Calu3 (cell line): ENCODE data around the gene UQCR10. TPM values are rescaled to one million over a fixed set of nuclear protein-coding genes. Genes with fewer than 3 reads are reported as not detected.

Source experiments
- BruUV-seq: library from RNA; stranded (reverse); fragments of 400-500 nt; replicated peaks from 2 replicates; lab custom pipeline; 2021; lab: Mats Ljungman, UMichigan
- CTCF ChIA-PET: fragments of 300-600 bp; sonication (Branson Sonifier 250); formaldehyde crosslinking; loops from one replicate; lab custom pipeline; 2022; ENCODE audit warnings: antibody characterized with exemption; lab: Charles Lee
- DNase-seq: peaks from one replicate; pipeline ENCODE4 v3.0.0; 2022
- H3K27ac Mint-ChIP-seq: one replicate; pipeline ENCODE4 v1.8.0; 2022; ENCODE audit warnings: mixed read lengths; ENCODE audit not compliant: unreplicated experiment
- H3K27me3 Mint-ChIP-seq: one replicate; pipeline ENCODE4 v1.8.0; 2022; ENCODE audit warnings: mixed read lengths; ENCODE audit not compliant: unreplicated experiment
- H3K36me3 Mint-ChIP-seq: one replicate; pipeline ENCODE4 v1.8.0; 2022; ENCODE audit warnings: mild to moderate bottlenecking, moderate library complexity, mixed read lengths; ENCODE audit not compliant: insufficient read depth, unreplicated experiment
- H3K4me1 Mint-ChIP-seq: one replicate; pipeline ENCODE4 v1.8.0; 2022; ENCODE audit warnings: mild to moderate bottlenecking, low read depth, mixed read lengths; ENCODE audit not compliant: unreplicated experiment
- H3K4me3 Mint-ChIP-seq: one replicate; pipeline ENCODE4 v1.8.0; 2022; ENCODE audit warnings: mild to moderate bottlenecking, low read depth, moderate library complexity, mixed read lengths; ENCODE audit not compliant: unreplicated experiment
- H3K9me3 Mint-ChIP-seq: one replicate; pipeline ENCODE4 v1.8.0; 2022; ENCODE audit warnings: low read depth, mixed read lengths; ENCODE audit not compliant: unreplicated experiment
- CTCF ChIP-seq: fragments of 200-600 bp; IDR thresholded peaks from one replicate; pipeline ENCODE4 v1.8.0; 2022; ENCODE audit warnings: antibody characterized with exemption; ENCODE audit not compliant: unreplicated experiment
- intact Hi-C: fragments of 100-400 bp; cut with micrococcal nuclease; formaldehyde crosslinking; loops from one replicate; pipeline ENCODE4 v1.10.0; 2022; ENCODE audit not compliant: unreplicated experiment
- total RNA-seq: library from RNA; stranded (reverse); gene quantifications from 2 replicates; pipeline ENCODE4 v1.2.3, GENCODE V29; 2022

UQCR10 gene
- total RNA-seq, 1 experiment from 2014 or later = 120 TPM

GRCh38 chr22:29733362-29734201 is 33.6 kb upstream of the UQCR10 start:
- Mint-ChIP-seq H3K27ac (no peak overlapping the region), H3K9me3 (no peaks in the 10 kb centered on the region), H3K4me3 (no peak overlapping the region), H3K4me1 (no peaks in the 10 kb centered on the region), H3K27me3 (no peaks in the 10 kb centered on the region), H3K36me3 (peaks cover 10% of the 10 kb centered on the region)
- no peak for TF ChIP-seq CTCF
- BruUV-seq = no TSS peak
- no peak for DNase-seq
- CTCF ChIA-PET = no interaction called here
- intact Hi-C loops = no loop called here

- intact Hi-C loops = no loop called here
- no peaks in the 10 kb centered on the region for H3K9me3 Mint-ChIP-seq
- no peak for TF ChIP-seq CTCF
- DNase-seq = no peak
- H3K4me3 Mint-ChIP-seq = no peak overlapping the region
- no TSS peak for BruUV-seq
- no peaks in the 10 kb centered on the region for H3K4me1 Mint-ChIP-seq
- peaks cover 2% of the 10 kb centered on the region for H3K36me3 Mint-ChIP-seq
- CTCF ChIA-PET = no interaction called here
- no peak overlapping the region for H3K27ac Mint-ChIP-seq
- no peaks in the 10 kb centered on the region for H3K27me3 Mint-ChIP-seq
Observed at GRCh38 chr22:29734406-29734805, 32.8 kb upstream of the UQCR10 start.

GRCh38 chr22:29734838-29735237 is 32.3 kb upstream of the UQCR10 start:
- Mint-ChIP-seq H3K4me3 (no peak overlapping the region), H3K27me3 (no peaks in the 10 kb centered on the region), H3K27ac (no peak overlapping the region), H3K9me3 (no peaks in the 10 kb centered on the region), H3K36me3 (no peaks in the 10 kb centered on the region), H3K4me1 (no peaks in the 10 kb centered on the region)
- no TSS peak for BruUV-seq
- no peak for DNase-seq
- intact Hi-C loops = no loop called here
- no peak for TF ChIP-seq CTCF
- CTCF ChIA-PET = no interaction called here

GRCh38 chr22:29735416-29735815 is 31.8 kb upstream of the UQCR10 start:
- H3K36me3 Mint-ChIP-seq = no peaks in the 10 kb centered on the region
- no TSS peak for BruUV-seq
- no peak for TF ChIP-seq CTCF
- no peaks in the 10 kb centered on the region for H3K9me3 Mint-ChIP-seq
- no peak for DNase-seq
- H3K27ac Mint-ChIP-seq = no peak overlapping the region
- H3K4me3 Mint-ChIP-seq = no peak overlapping the region
- CTCF ChIA-PET = no interaction called here
- intact Hi-C loops = no loop called here
- no peaks in the 10 kb centered on the region for H3K4me1 Mint-ChIP-seq
- H3K27me3 Mint-ChIP-seq = no peaks in the 10 kb centered on the region
